BE2C (cell line): Measurements from ENCODE around the gene GBA2.

Source experiments
- DNase-seq: peaks from one replicate; pipeline ENCODE4 v3.0.0-alpha.2; 2020
- H3K27me3 ChIP-seq: fragments of 250-450 bp; sonication (Bioruptor Pico); 2 replicates; pipeline ENCODE4 v1.5.1; 2020; ENCODE audit warnings: mild to moderate bottlenecking
- H3K36me3 ChIP-seq: fragments of 250-450 bp; sonication (Bioruptor Pico); 2 replicates; pipeline ENCODE4 v1.5.1; 2020; ENCODE audit warnings: mild to moderate bottlenecking
- H3K4me1 ChIP-seq: fragments of 250-450 bp; sonication (Bioruptor Pico); 2 replicates; pipeline ENCODE4 v1.5.1; 2020
- H3K4me3 ChIP-seq: 2 replicates; pipeline ENCODE4 v1.5.1; 2011; ENCODE audit warnings: low read depth, low read length
- H3K9me3 ChIP-seq: fragments of 250-450 bp; sonication (Bioruptor Pico); 2 replicates; pipeline ENCODE4 v1.5.1; 2020
- CTCF ChIP-seq: IDR thresholded peaks from 2 replicates; pipeline ENCODE4 v1.5.1; 2012; ENCODE audit warnings: mild to moderate bottlenecking, low read depth, low read length

Gene GBA2

GRCh38 chr9:35723426-35723825 lies 25.6 kb downstream of the GBA2 start:
- Histone ChIP-seq H3K9me3 (no peaks in the 10 kb centered on the region), H3K27me3 (no peaks in the 10 kb centered on the region), H3K4me3 (no peak overlapping the region), H3K36me3 (peaks cover 59% of the 10 kb centered on the region), H3K4me1 (no peaks in the 10 kb centered on the region; the same call in 1 of the 2 replicates)
- TF ChIP-seq CTCF: no peak
- DNase-seq: no peak

GRCh38 chr9:35719546-35719945 lies 29.5 kb downstream of the GBA2 start:
- no peak overlapping the region for H3K4me3 ChIP-seq
- no peaks in the 10 kb centered on the region for H3K4me1 ChIP-seq
- H3K27me3 ChIP-seq: no peaks in the 10 kb centered on the region
- H3K36me3 ChIP-seq: peaks cover 83% of the 10 kb centered on the region
- no peak for DNase-seq
- no peak for TF ChIP-seq CTCF
- no peaks in the 10 kb centered on the region for H3K9me3 ChIP-seq

- no peak for TF ChIP-seq CTCF
- H3K9me3 ChIP-seq: no peaks in the 10 kb centered on the region
- no peaks in the 10 kb centered on the region for H3K4me1 ChIP-seq
- H3K27me3 ChIP-seq: no peaks in the 10 kb centered on the region
- peaks cover 83% of the 10 kb centered on the region for H3K36me3 ChIP-seq
- no peak for DNase-seq
- no peak overlapping the region for H3K4me3 ChIP-seq
Observed at GRCh38 chr9:35718721-35719511, 30.1 kb downstream of the GBA2 start.

- TF ChIP-seq CTCF: no peak
- Histone ChIP-seq H3K9me3 (no peaks in the 10 kb centered on the region), H3K4me3 (no peak overlapping the region), H3K27me3 (no peaks in the 10 kb centered on the region), H3K36me3 (peaks cover 84% of the 10 kb centered on the region), H3K4me1 (no peaks in the 10 kb centered on the region)
- no peak for DNase-seq
Observed at GRCh38 chr9:35717132-35717870, 31.7 kb downstream of the GBA2 start.

GRCh38 chr9:35716230-35716629 lies 32.8 kb downstream of the GBA2 start:
- no peak overlapping the region for H3K4me3 ChIP-seq
- DNase-seq: no peak
- H3K9me3 ChIP-seq: no peaks in the 10 kb centered on the region
- TF ChIP-seq CTCF: no peak
- H3K27me3 ChIP-seq: no peaks in the 10 kb centered on the region
- no peaks in the 10 kb centered on the region for H3K4me1 ChIP-seq
- peaks cover 85% of the 10 kb centered on the region for H3K36me3 ChIP-seq
